Dendritic cell treated with granulocyte-macrophage colony-stimulating factor and Interleukin-4, amounts not matched to agents 40 ng/mL and 50 ng/mL, for 4 days (primary cell): Measurements from ENCODE around the gene NBPF3.
"Not testable (repeated sequence)": the region's sequence is repeated elsewhere in the genome, so short reads cannot be mapped to it uniquely, and the experiment has no call there.

Experiments used
- H3K27ac Mint-ChIP-seq: one replicate; pipeline ENCODE4 v1.8.0; 2022; ENCODE audit warnings: mild to moderate bottlenecking, mixed read lengths
- H3K27me3 Mint-ChIP-seq: one replicate; pipeline ENCODE4 v1.8.0; 2022; ENCODE audit warnings: mild to moderate bottlenecking, mixed read lengths
- H3K36me3 Mint-ChIP-seq: one replicate; pipeline ENCODE4 v1.8.0; 2022; ENCODE audit warnings: low read depth, mixed read lengths
- H3K4me1 Mint-ChIP-seq: one replicate; pipeline ENCODE4 v1.8.0; 2022; ENCODE audit warnings: low read depth, mixed read lengths
- H3K4me3 Mint-ChIP-seq: one replicate; pipeline ENCODE4 v1.8.0; 2022; ENCODE audit warnings: mild to moderate bottlenecking, moderate library complexity, mixed read lengths
- H3K9me3 Mint-ChIP-seq: one replicate; pipeline ENCODE4 v1.8.0; 2022; ENCODE audit warnings: mixed read lengths
- intact Hi-C: fragments of 100-400 bp; cut with micrococcal nuclease; formaldehyde crosslinking; loops from one replicate; pipeline ENCODE4 v1.15.0; 2022

Gene NBPF3

GRCh38 chr1:21510885-21511578 lies 71.1 kb downstream of the NBPF3 start:
- intact Hi-C loops = no loop called here
- Mint-ChIP-seq H3K4me1 (peaks cover 7% of the 10 kb centered on the region), H3K27ac (no peak overlapping the region), H3K36me3 (no peaks in the 10 kb centered on the region), H3K27me3 (peaks cover 77% of the 10 kb centered on the region), H3K9me3 (no peaks in the 10 kb centered on the region), H3K4me3 (no peak overlapping the region)

- H3K4me1 Mint-ChIP-seq = peaks cover 7% of the 10 kb centered on the region
- intact Hi-C loops = no loop called here
Measured at GRCh38 chr1:21511579-21512522, 71.9 kb downstream of the NBPF3 start.

GRCh38 chr1:21514245-21514644 lies 74.3 kb downstream of the NBPF3 start:
- Mint-ChIP-seq H3K27me3 (peaks cover 69% of the 10 kb centered on the region), H3K4me3 (no peak overlapping the region), H3K27ac (no peak overlapping the region), H3K9me3 (no peaks in the 10 kb centered on the region), H3K36me3 (no peaks in the 10 kb centered on the region), H3K4me1 (no peaks in the 10 kb centered on the region)
- intact Hi-C loops = no loop called here

More at GRCh38 chr1:21511579-21512522, 71.9 kb downstream of the NBPF3 start:
- peaks cover 76% of the 10 kb centered on the region for H3K27me3 Mint-ChIP-seq
- no peak overlapping the region for H3K27ac Mint-ChIP-seq
- no peak overlapping the region for H3K4me3 Mint-ChIP-seq
- H3K36me3 Mint-ChIP-seq = no peaks in the 10 kb centered on the region
- no peaks in the 10 kb centered on the region for H3K9me3 Mint-ChIP-seq

- H3K4me3 Mint-ChIP-seq = no peak overlapping the region
Measured at GRCh38 chr1:21517161-21517589, 77.2 kb downstream of the NBPF3 start.

GRCh38 chr1:21517660-21518480 lies 77.9 kb downstream of the NBPF3 start:
- Mint-ChIP-seq H3K36me3 (no peaks in the 10 kb centered on the region), H3K27me3 (peaks cover 51% of the 10 kb centered on the region), H3K4me1 (no peaks in the 10 kb centered on the region), H3K27ac (no peak overlapping the region), H3K9me3 (no peaks in the 10 kb centered on the region), H3K4me3 (no peak overlapping the region)
- intact Hi-C loops = no loop called here

More at GRCh38 chr1:21517161-21517589, 77.2 kb downstream of the NBPF3 start:
- Mint-ChIP-seq H3K4me1 (no peaks in the 10 kb centered on the region), H3K36me3 (no peaks in the 10 kb centered on the region), H3K27me3 (peaks cover 46% of the 10 kb centered on the region), H3K9me3 (no peaks in the 10 kb centered on the region), H3K27ac (no peak overlapping the region)
- intact Hi-C loops = no loop called here

- Mint-ChIP-seq H3K9me3 (no peaks in the 10 kb centered on the region), H3K27ac (no peak overlapping the region), H3K36me3 (no peaks in the 10 kb centered on the region), H3K4me3 (no peak overlapping the region), H3K27me3 (peaks cover 58% of the 10 kb centered on the region), H3K4me1 (no peaks in the 10 kb centered on the region)
- intact Hi-C loops = no loop called here
Measured at GRCh38 chr1:21518774-21519455, 79.0 kb downstream of the NBPF3 start.

- H3K27ac Mint-ChIP-seq, H3K36me3 Mint-ChIP-seq, H3K4me3 Mint-ChIP-seq, intact Hi-C loops, H3K9me3 Mint-ChIP-seq, H3K4me1 Mint-ChIP-seq: not testable (repeated sequence)
- H3K27me3 Mint-ChIP-seq = peaks cover 56% of the 10 kb centered on the region
Measured at GRCh38 chr1:21519486-21520070, 79.6 kb downstream of the NBPF3 start.

GRCh38 chr1:21520899-21521716 lies 81.2 kb downstream of the NBPF3 start:
- Mint-ChIP-seq H3K4me1 (peaks cover 13% of the 10 kb centered on the region), H3K36me3 (no peaks in the 10 kb centered on the region), H3K4me3 (no peak overlapping the region), H3K27me3 (peaks cover 57% of the 10 kb centered on the region), H3K9me3 (no peaks in the 10 kb centered on the region), H3K27ac (no peak overlapping the region)
- intact Hi-C loops = no loop called here

- Mint-ChIP-seq H3K4me3 (no peak overlapping the region), H3K36me3 (no peaks in the 10 kb centered on the region), H3K27me3 (peaks cover 53% of the 10 kb centered on the region), H3K27ac (no peak overlapping the region), H3K9me3 (no peaks in the 10 kb centered on the region), H3K4me1 (peaks cover 13% of the 10 kb centered on the region)
- intact Hi-C loops = no loop called here
Measured at GRCh38 chr1:21521717-21522060, 81.8 kb downstream of the NBPF3 start.

- no peaks in the 10 kb centered on the region for H3K9me3 Mint-ChIP-seq
- H3K27me3 Mint-ChIP-seq = peaks cover 60% of the 10 kb centered on the region
- H3K4me1 Mint-ChIP-seq = peaks cover 13% of the 10 kb centered on the region
- no peak overlapping the region for H3K4me3 Mint-ChIP-seq
- intact Hi-C loops = no loop called here
- H3K27ac Mint-ChIP-seq = no peak overlapping the region
- H3K36me3 Mint-ChIP-seq = no peaks in the 10 kb centered on the region
Measured at GRCh38 chr1:21522525-21523038, 82.6 kb downstream of the NBPF3 start.

GRCh38 chr1:21523297-21523813 lies 83.4 kb downstream of the NBPF3 start:
- Mint-ChIP-seq H3K36me3 (no peaks in the 10 kb centered on the region), H3K4me1 (peaks cover 13% of the 10 kb centered on the region), H3K4me3 (no peak overlapping the region), H3K27ac (no peak overlapping the region), H3K9me3 (no peaks in the 10 kb centered on the region), H3K27me3 (peaks cover 60% of the 10 kb centered on the region)
- intact Hi-C loops = no loop called here

GRCh38 chr1:21524220-21524619 lies 84.3 kb downstream of the NBPF3 start:
- Mint-ChIP-seq H3K36me3 (no peaks in the 10 kb centered on the region), H3K9me3 (no peaks in the 10 kb centered on the region), H3K4me3 (no peak overlapping the region), H3K27ac (no peak overlapping the region), H3K4me1 (peaks cover 13% of the 10 kb centered on the region), H3K27me3 (peaks cover 53% of the 10 kb centered on the region)
- intact Hi-C loops = no loop called here
